ENCODE results near the gene AGAP1.

The AGAP1 gene

DNA sequence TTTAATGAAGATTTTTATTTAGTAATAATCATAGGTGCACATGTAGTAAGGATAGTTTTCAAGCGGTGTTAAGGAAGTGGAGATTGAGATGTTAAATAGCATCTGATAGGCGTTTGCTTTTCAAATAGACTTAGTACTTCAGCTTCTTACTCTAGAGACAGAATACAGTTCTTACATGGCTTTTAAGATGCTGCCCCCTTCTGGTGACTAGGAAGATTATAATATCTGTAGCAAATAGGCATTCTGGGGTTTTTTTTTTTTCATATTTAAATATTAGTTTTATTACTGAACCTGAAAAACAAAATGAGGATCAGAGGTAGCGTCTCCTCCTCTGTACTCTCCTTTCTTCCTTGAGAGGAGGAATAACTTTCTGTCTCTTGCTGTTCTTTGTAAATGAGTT lies 100.2 kb downstream of the AGAP1 start:
- no peaks in the 10 kb centered on the region for H3K36me3 ChIP-seq (ENCODE audit: control insufficient read depth, insufficient read depth, low read length)
- H3K4me3 ChIP-seq (ENCODE audit: low read depth, low read length), result no peak overlapping the region
- H3K9ac ChIP-seq (ENCODE audit: low read length), result no peak overlapping the region
- peaks cover 10% of the 10 kb centered on the region; the same call in 1 of the 2 replicates for H3K4me1 ChIP-seq (ENCODE audit: control insufficient read depth, insufficient read depth, low read length)
- H3K9me3 ChIP-seq (ENCODE audit: control insufficient read depth, insufficient read depth, low read depth, low read length), result no peaks in the 10 kb centered on the region
- H3K27me3 ChIP-seq (ENCODE audit: control insufficient read depth, insufficient read depth, low read length), result no peaks in the 10 kb centered on the region
- H3K27ac ChIP-seq (ENCODE audit: low read depth, low read length), result no peak overlapping the region

DNA sequence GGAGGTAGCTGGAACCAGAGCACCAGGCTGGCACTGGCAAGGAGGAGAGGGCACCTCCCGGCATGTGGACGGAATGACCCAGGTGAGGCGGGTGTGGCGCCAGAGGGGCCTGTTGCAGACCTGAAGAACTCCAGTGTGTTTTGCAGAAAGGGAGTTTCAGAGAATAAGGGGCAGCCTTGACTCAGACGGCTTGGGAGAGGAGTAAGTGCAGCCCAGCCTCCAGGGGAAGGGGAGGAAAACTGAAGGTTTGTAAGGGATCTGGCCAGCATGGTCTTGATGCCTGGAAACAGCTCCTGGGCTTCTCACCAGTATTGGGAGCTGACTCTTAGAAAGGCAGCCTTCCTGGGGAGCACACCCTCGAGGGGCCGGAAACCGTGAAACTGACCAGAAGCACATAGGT lies 101.1 kb downstream of the AGAP1 start:
- Histone ChIP-seq H3K36me3 (ENCODE audit: control insufficient read depth, insufficient read depth, low read length) (no peaks in the 10 kb centered on the region), H3K4me3 (ENCODE audit: low read depth, low read length) (no peak overlapping the region), H3K27me3 (ENCODE audit: control insufficient read depth, insufficient read depth, low read length) (no peaks in the 10 kb centered on the region), H3K4me1 (ENCODE audit: control insufficient read depth, insufficient read depth, low read length) (peaks cover 10% of the 10 kb centered on the region; the same call in 1 of the 2 replicates), H3K27ac (ENCODE audit: low read depth, low read length) (no peak overlapping the region), H3K9ac (ENCODE audit: low read length) (no peak overlapping the region), H3K9me3 (ENCODE audit: control insufficient read depth, insufficient read depth, low read depth, low read length) (no peaks in the 10 kb centered on the region)

DNA sequence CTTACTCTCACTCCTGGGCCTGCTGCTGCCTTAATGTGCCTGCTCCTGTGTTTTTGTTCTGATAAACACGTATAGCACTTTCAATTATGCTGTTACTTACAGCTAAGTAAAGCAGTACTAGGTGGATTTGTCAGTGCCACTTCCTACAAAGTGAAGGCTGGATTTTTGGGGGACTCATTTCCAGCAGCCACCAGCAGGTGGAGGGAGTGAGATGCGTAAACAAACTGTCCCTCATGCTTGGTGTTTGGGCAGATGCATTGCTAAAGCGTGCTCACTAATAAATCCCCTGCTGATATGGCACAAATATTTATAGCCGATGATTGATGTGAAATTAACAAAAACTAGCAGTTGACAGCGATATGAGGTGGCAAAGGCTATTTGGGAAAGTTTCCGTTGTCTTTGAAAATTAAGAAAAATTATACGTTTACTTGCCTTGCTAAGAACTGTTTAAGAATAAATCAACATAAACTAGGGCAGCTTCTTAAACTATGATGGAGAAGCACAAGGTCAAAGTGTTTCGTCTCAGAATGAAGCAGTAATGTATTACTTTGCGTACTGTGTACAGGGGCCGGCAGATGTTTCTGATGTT lies 101.7 kb downstream of the AGAP1 start:
- no peak overlapping the region for H3K27ac ChIP-seq (ENCODE audit: low read depth, low read length)
- no peaks in the 10 kb centered on the region for H3K36me3 ChIP-seq (ENCODE audit: control insufficient read depth, insufficient read depth, low read length)
- peaks cover 10% of the 10 kb centered on the region; the same call in 1 of the 2 replicates for H3K4me1 ChIP-seq (ENCODE audit: control insufficient read depth, insufficient read depth, low read length)
- no peak overlapping the region for H3K4me3 ChIP-seq (ENCODE audit: low read depth, low read length)
- H3K27me3 ChIP-seq (ENCODE audit: control insufficient read depth, insufficient read depth, low read length), result no peaks in the 10 kb centered on the region
- no peaks in the 10 kb centered on the region for H3K9me3 ChIP-seq (ENCODE audit: control insufficient read depth, insufficient read depth, low read depth, low read length)
- no peak overlapping the region for H3K9ac ChIP-seq (ENCODE audit: low read length)

DNA sequence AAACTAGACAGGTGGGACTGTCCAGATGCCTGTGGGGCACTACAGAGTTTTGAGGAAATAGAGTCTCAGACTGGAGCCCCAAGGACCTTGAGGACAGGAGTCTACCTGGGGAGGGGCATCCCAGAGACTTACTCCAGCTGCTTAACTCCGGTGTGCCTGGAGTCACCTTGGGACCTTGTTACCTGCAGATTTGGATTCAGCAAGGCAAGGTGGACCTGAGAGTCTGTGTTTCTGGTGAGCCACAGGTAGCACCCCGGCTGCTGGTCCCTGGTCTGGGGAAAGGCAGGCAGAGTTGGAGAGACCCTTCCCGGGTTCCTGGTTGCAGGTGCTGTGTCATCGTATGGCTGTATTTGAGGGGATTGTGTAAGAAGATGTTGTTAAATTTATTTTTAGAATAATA lies 102.4 kb downstream of the AGAP1 start:
- Histone ChIP-seq H3K4me3 (ENCODE audit: low read depth, low read length) (no peak overlapping the region), H3K9me3 (ENCODE audit: control insufficient read depth, insufficient read depth, low read depth, low read length) (no peaks in the 10 kb centered on the region), H3K9ac (ENCODE audit: low read length) (no peak overlapping the region), H3K27ac (ENCODE audit: low read depth, low read length) (no peak overlapping the region), H3K36me3 (ENCODE audit: control insufficient read depth, insufficient read depth, low read length) (no peaks in the 10 kb centered on the region), H3K4me1 (ENCODE audit: control insufficient read depth, insufficient read depth, low read length) (peaks cover 10% of the 10 kb centered on the region; the same call in 1 of the 2 replicates), H3K27me3 (ENCODE audit: control insufficient read depth, insufficient read depth, low read length) (no peaks in the 10 kb centered on the region)

DNA sequence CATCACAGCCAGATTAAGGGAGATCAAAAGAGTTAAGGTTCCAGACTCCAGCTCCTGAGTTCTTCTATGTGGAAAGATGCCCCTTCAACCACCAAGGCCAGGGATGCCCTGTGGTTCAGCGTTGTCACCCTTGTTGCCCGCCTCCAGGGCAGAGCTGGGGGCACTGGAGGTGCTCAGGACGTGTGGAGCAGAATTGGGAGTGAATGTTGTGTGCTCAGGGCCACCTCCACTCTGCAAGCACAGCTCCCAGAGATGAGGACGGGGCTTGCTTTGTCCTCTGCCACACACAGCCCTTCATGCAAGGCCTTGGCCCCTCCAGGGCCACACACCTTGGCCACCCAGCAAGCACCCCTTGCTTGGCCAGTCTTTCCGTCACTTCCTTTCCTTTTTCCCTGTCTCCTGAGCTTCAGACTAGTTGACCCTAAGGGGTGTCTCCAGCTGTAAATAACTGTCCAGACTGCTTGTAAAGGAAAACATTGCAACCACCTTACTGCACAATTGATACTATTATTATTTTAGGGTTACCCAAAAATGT lies 103.3 kb downstream of the AGAP1 start:
- Histone ChIP-seq H3K27ac (ENCODE audit: low read depth, low read length) (no peak overlapping the region), H3K27me3 (ENCODE audit: control insufficient read depth, insufficient read depth, low read length) (no peaks in the 10 kb centered on the region), H3K4me3 (ENCODE audit: low read depth, low read length) (no peak overlapping the region), H3K4me1 (ENCODE audit: control insufficient read depth, insufficient read depth, low read length) (peaks cover 10% of the 10 kb centered on the region; the same call in 1 of the 2 replicates), H3K36me3 (ENCODE audit: control insufficient read depth, insufficient read depth, low read length) (no peaks in the 10 kb centered on the region), H3K9me3 (ENCODE audit: control insufficient read depth, insufficient read depth, low read depth, low read length) (peaks cover under 1% of the 10 kb centered on the region; the same call in 1 of the 2 replicates), H3K9ac (ENCODE audit: low read length) (no peak overlapping the region)

- H3K27ac ChIP-seq (ENCODE audit: low read depth, low read length), result no peak overlapping the region
- no peak overlapping the region for H3K9ac ChIP-seq (ENCODE audit: low read length)
- no peak overlapping the region for H3K4me3 ChIP-seq (ENCODE audit: low read depth, low read length)
- H3K9me3 ChIP-seq (ENCODE audit: control insufficient read depth, insufficient read depth, low read depth, low read length), result peaks cover 5% of the 10 kb centered on the region; the same call in 1 of the 2 replicates
- peaks cover 10% of the 10 kb centered on the region; the same call in 1 of the 2 replicates for H3K4me1 ChIP-seq (ENCODE audit: control insufficient read depth, insufficient read depth, low read length)
- no peaks in the 10 kb centered on the region for H3K27me3 ChIP-seq (ENCODE audit: control insufficient read depth, insufficient read depth, low read length)
- H3K36me3 ChIP-seq (ENCODE audit: control insufficient read depth, insufficient read depth, low read length), result no peaks in the 10 kb centered on the region
Measured at GRCh38 chr2:235598026-235598425, 104.2 kb downstream of the AGAP1 start.

GRCh38 chr2:235598532-235599531 lies 105.0 kb downstream of the AGAP1 start:
- no peak overlapping the region for H3K27ac ChIP-seq (ENCODE audit: low read depth, low read length)
- H3K36me3 ChIP-seq (ENCODE audit: control insufficient read depth, insufficient read depth, low read length), result no peaks in the 10 kb centered on the region
- no peaks in the 10 kb centered on the region for H3K27me3 ChIP-seq (ENCODE audit: control insufficient read depth, insufficient read depth, low read length)
- H3K4me3 ChIP-seq (ENCODE audit: low read depth, low read length), result no peak overlapping the region
- peaks cover 10% of the 10 kb centered on the region; the same call in 1 of the 2 replicates for H3K4me1 ChIP-seq (ENCODE audit: control insufficient read depth, insufficient read depth, low read length)
- H3K9me3 ChIP-seq (ENCODE audit: control insufficient read depth, insufficient read depth, low read depth, low read length), result peaks cover 7% of the 10 kb centered on the region; the same call in 1 of the 2 replicates
- no peak overlapping the region for H3K9ac ChIP-seq (ENCODE audit: low read length)

- H3K27me3 ChIP-seq (ENCODE audit: control insufficient read depth, insufficient read depth, low read length), result no peaks in the 10 kb centered on the region
- H3K9ac ChIP-seq (ENCODE audit: low read length), result no peak overlapping the region
- H3K36me3 ChIP-seq (ENCODE audit: control insufficient read depth, insufficient read depth, low read length), result no peaks in the 10 kb centered on the region
- H3K9me3 ChIP-seq (ENCODE audit: control insufficient read depth, insufficient read depth, low read depth, low read length), result peaks cover 7% of the 10 kb centered on the region; the same call in 1 of the 2 replicates
- peaks cover 10% of the 10 kb centered on the region; the same call in 1 of the 2 replicates for H3K4me1 ChIP-seq (ENCODE audit: control insufficient read depth, insufficient read depth, low read length)
- no peak overlapping the region for H3K4me3 ChIP-seq (ENCODE audit: low read depth, low read length)
- H3K27ac ChIP-seq (ENCODE audit: low read depth, low read length), result no peak overlapping the region
Measured at GRCh38 chr2:235599596-235600338, 105.9 kb downstream of the AGAP1 start.

- Histone ChIP-seq H3K4me1 (ENCODE audit: control insufficient read depth, insufficient read depth, low read length) (peaks cover 7% of the 10 kb centered on the region; the same call in 1 of the 2 replicates), H3K36me3 (ENCODE audit: control insufficient read depth, insufficient read depth, low read length) (no peaks in the 10 kb centered on the region), H3K9me3 (ENCODE audit: control insufficient read depth, insufficient read depth, low read depth, low read length) (peaks cover 7% of the 10 kb centered on the region; the same call in 1 of the 2 replicates), H3K9ac (ENCODE audit: low read length) (no peak overlapping the region), H3K27ac (ENCODE audit: low read depth, low read length) (no peak overlapping the region), H3K27me3 (ENCODE audit: control insufficient read depth, insufficient read depth, low read length) (no peaks in the 10 kb centered on the region), H3K4me3 (ENCODE audit: low read depth, low read length) (no peak overlapping the region)
Measured at GRCh38 chr2:235600406-235600805, 106.6 kb downstream of the AGAP1 start.

- H3K27me3 ChIP-seq (ENCODE audit: control insufficient read depth, insufficient read depth, low read length), result no peaks in the 10 kb centered on the region
- H3K9me3 ChIP-seq (ENCODE audit: control insufficient read depth, insufficient read depth, low read depth, low read length), result peaks cover 7% of the 10 kb centered on the region; the same call in 1 of the 2 replicates
- no peak overlapping the region for H3K4me3 ChIP-seq (ENCODE audit: low read depth, low read length)
- peaks cover 5% of the 10 kb centered on the region for H3K4me1 ChIP-seq (ENCODE audit: control insufficient read depth, insufficient read depth, low read length)
- no peak overlapping the region for H3K9ac ChIP-seq (ENCODE audit: low read length)
- no peaks in the 10 kb centered on the region for H3K36me3 ChIP-seq (ENCODE audit: control insufficient read depth, insufficient read depth, low read length)
- no peak overlapping the region for H3K27ac ChIP-seq (ENCODE audit: low read depth, low read length)
Measured at GRCh38 chr2:235600926-235601325, 107.1 kb downstream of the AGAP1 start.

All from HUES6 (cell line).